Cortex of kidney (tissue), 1 donor: ENCODE measurements around the gene WNK2.
"Not testable (repeated sequence)": the region's sequence is repeated elsewhere in the genome, so short reads cannot be mapped to it uniquely, and the experiment has no call there.

Experiments used
- DNase-seq: peaks from one replicate; lab custom pipeline; 2025; lab: John Stamatoyannopoulos, UW

WNK2 gene

DNA sequence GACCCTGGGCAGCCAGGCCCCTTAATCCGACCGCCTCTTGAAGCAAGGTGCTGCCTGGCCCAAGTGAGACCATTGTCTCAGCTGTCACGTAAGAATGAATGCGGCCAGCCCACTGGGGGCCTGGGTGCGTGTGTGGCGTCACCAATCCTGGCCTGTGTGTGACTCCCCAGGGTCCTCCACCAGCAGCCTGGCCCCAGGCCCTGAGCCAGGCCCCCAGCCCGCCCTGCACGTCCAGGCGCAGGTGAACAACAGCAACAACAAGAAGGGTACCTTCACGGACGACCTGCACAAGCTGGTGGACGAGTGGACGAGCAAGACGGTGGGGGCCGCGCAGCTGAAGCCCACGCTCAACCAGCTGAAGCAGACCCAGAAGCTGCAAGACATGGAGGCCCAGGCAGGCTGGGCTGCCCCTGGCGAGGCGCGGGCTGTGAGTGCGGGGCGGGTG, 124.2 kb downstream of the WNK2 start:
- DNase-seq = no peak

DNA sequence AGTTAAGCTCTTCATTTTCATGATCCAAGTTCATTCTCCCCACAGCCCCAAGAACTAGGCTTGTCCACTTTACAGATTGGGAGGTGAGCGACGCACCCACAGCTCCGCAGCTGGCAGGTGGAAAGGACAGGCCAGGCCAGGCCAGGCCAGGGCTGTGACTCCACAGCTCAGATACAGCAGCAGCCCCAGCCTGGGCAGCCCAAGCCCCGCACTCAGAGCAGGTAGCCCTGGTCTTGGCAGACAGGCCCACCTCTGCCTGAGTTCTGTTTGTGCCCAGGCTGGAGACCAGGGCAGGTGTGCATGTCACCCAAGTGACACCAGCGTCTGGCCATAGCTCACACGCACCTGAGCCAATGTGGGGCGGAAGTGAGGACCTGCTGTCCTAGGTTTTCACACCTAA, 124.7 kb downstream of the WNK2 start:
- DNase-seq = no peak

DNA sequence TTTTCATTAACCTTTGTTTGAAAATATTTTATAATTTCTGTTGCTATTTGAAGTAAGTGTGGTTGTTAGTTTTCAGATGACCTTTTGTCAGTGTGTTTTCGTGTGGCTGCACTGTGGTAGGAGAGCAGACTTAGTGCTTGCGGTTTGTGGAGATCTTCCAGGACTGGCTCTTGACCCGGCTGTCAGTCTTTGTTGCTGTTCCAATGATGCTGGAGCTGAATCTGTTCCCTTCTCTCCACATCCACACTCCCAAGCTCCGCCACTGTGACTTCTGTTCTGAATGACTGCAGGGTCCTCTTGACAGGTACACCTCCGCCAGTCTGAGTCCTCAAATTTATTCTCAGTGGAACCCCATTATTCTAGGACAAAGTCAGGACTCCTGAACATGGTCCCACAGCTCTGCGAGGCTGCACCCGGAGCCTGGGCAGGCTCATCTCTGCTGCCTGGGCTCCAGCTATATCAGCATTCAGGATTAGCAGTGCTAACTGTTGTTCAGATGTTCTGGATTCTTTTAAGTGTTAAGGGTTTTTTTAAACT, 126.0 kb downstream of the WNK2 start:
- DNase-seq = no peak

DNA sequence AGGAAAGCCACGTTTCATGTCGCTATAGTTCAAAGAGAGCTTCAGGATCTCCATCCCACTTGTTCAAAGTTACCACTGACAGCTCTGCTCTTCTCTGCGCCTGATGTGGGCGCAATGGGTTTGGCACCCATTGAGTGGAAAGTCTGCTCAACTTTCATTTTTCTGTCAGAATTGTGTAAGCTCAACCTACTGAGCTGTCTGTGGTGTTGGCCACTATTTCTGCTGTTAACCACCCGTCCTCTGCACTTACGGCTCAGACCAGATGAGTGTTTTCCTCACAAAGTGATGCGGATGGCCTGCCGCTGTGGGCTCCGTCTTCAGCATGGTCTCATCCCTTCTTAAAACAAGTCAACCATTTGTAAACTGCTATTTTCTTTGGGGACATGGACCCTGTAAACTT, 131.2 kb downstream of the WNK2 start:
- DNase-seq = no peak

DNA sequence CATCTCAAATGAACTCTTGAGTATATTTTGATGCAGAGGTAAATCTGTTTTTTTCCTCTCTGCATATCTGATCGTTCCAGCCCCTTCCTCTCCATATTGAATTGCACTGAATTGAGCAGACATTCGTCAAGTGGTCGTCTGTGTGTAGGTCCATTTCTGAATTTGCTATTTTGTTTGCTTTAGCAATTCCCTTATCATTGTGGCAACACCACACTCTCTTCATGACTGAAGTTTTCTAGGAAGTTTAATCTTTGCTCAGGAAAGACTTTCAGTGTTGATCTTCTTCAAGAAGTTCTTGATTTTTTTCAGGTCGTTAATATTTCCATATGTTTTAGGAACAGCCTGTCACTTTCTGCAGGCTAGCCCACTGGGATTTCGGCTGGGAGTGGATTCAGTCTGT, 132.0 kb downstream of the WNK2 start:
- DNase-seq = no peak

DNA sequence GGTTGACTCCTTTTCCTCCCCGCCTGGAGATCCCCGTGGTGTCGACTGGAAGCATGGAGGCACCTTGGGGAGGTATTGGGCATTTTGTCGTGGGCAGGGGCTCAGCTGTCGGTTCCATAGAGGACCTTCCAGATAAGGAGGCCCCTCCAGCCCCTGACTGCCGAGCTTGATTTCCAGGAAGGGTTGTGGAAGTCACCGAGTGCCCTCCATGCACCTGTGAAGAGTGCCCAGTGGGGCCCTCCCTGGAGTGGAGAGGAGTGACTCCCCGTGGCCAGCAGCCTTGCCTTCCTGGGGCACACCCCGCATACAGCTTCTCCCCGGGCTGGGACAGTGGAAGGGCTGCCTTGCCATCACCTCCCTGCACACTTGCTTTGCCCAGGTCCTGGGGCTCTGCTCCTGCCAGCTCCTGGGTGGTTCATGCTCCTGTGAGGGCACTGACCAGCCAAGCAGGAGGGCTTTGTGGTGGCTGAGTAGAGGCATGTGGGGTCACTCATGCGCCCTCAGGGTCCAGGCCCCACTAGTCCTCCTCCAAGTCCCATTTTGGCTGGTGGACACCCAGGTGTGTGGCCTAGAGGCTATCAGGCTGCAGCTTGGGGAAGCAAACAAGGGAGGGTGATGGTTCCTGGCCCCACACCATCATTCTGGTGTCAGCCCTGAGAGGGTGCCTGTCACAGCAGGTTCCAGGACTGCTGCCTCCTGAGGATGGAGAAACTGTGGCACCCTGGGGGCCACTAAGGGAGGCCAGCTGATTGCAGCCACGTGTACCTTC, 133.0 kb downstream of the WNK2 start:
- no peak for DNase-seq

DNA sequence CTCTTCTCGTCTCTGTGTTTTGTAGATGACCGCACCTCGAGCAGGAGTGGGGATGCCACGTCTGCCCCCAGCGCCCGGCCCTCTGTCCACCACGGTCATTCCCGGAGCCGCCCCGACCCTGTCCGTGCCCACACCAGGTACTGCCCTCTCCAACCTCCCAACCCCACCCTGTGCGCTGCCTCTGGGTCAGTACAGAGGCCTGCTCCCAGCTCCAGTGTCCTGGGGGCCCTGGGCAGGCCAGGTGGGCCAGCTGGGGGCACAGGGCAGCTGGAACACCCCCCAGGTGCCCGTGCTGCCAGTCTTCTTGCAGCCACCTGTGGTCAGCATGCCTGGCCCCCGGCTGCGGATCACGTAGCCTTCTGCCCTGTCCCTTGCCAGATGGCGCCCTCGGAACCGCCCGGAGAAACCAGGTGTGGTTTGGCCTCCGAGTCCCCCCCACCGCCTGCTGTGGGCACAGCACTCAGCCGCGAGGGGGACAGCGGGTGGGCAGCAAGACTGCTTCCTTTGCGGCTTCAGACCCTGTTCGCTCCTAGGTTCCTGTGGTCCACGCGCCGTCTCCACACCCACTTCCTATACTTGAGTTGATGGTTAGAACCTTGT, 133.7 kb downstream of the WNK2 start:
- no peak for DNase-seq

DNA sequence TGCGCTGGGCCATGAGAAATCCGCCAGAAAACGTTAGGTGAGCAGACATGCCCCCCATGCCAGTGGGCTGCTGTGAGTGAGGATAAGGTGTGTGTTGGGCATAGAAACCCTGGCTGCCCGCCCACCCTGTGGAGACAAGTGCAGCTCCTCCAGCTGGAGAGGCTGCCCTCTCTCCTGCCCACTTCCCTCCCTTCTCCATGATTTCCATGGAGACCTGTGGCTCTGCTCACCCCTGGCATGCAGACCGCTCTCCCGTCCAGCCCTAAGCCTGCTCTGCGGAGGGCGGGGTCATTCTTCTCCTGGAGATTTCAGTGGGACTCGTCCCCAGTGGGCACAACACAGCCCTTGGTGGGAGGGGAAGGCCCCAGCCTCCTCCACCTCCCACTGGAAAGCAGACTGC, 134.5 kb downstream of the WNK2 start:
- no peak for DNase-seq

DNA sequence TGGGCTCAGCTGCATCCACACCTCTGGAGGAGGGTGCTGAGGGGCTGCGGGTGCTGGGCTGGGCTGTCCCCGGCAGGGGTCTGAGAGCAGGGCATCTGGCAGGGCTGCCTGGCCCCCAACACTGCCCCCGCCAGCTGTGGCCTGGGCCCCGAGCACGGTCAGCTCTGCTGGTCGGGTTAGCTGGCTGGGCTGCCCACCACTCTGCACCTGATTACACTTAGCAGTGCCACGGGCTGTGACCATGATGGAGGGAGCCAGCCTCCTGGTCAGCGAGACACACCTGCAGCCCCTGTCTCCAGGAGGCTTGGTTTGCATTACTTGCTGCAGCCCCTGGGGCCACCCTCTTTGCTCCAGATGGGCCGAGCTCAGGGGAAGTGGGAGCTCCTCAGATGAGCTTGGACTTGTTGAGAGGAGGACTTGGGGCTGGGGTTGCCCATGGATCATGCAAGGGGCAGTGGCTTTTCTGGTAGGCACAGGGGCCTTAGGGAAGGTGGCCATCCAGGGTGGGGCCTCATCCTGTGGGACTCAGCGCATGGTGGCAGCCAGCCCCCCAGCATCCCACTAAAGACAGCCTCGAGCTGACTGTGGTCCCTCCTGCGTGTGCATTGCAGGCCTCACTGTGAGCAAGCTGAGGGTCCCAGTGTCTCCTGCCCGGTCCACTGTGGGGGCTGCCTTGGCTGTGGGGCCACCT, 135.5 kb downstream of the WNK2 start:
- no peak for DNase-seq

DNA sequence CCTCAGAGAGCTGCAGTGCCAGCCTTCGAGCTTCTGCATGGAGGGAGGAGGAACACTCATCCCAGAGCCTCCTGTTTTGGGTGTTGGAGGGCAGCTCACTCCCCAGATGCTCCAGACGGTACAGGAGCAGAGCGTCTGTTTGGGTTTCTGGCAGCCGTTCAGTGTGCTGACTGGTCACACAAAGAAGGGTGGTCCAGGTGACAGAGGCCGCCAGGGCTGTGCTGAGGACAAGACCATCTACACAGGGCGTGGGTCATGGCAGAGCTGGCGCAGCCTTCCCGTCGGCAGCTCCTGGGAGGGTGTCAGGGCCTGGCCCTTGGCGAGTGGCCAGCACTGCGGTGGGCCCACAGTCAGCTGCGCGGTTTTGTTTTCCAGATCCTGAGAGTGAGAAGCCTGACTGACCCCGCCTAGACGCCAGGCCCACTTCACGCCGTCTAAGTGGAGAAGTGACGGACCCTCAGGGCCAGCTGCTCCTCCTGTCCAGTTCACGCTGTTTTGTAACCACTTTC, 136.1 kb downstream of the WNK2 start:
- DNase-seq = no peak

DNA sequence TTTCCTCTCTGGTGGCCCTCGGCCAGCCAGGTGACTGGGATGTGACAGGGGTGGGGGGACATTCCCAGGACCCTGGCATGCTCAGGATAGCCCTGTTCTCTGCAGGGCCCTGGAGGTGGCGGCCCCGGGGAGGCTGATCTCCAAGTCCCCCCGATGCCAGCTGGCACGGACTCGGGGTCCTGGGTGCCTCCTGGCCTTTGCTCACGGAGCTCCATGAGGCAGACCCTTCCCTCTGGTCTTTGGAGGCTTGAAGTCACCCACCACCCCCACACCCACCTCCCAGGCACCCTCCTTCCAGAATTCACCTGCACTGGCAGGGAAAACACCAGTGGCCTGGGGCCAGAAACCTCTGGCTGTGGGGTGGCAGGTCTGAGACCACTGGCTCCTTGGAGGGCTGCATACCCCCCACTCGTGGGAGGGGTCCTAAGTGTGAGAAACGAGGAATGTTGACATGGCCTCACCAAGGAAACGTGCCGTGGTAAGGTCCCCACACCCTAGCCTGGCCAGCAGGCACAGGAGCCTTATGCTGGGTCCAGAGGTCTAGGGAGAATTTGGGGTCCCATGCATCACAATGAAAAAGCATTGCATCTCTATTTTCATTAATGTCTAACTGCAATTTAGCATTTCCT, 136.8 kb downstream of the WNK2 start:
- DNase-seq = no peak

DNA sequence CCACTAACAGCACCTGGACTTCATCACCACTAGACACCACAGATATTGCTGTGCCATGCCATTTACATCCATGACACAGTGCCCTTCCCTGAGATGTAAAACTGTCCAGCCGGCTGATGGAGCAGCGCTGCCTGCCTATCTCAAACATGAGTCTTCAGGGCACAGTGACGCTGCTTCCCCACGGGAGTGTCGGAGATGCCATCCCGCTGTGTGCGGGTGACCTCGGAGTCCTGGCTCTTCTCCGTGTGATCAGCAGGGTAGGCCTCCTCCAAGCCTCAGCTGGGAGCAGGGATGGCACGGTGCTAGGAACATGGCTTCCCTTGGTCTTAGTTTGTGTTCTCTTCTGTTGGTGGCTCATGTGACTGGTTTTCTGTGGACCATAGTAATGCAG, 137.3 kb downstream of the WNK2 start:
- DNase-seq = no peak

DNA sequence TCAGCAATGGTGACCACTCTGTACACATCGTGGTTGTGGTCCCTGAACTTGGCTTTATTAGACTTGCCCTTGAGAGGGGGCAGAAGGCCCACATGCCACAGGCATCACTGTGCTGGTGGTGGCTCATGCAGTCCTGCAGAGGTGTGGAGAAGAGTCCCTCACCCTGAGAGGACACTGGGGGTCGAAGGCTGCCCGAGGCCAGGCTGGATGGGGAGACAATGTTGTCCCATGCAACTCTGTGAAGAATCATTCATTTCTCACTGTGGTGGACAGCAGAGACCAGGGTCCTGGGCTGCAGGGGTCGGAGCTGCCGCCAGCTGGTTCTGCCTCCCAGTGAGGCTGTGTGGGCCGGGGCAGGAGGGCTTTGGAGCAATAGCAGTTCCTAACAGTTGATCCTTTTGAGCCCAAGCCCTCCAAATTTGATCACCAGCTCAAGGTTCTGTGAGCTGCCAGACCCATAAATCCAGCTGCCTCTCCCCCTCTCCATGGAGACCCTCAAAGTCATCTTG, 139.6 kb downstream of the WNK2 start:
- DNase-seq = not testable (repeated sequence)

DNA sequence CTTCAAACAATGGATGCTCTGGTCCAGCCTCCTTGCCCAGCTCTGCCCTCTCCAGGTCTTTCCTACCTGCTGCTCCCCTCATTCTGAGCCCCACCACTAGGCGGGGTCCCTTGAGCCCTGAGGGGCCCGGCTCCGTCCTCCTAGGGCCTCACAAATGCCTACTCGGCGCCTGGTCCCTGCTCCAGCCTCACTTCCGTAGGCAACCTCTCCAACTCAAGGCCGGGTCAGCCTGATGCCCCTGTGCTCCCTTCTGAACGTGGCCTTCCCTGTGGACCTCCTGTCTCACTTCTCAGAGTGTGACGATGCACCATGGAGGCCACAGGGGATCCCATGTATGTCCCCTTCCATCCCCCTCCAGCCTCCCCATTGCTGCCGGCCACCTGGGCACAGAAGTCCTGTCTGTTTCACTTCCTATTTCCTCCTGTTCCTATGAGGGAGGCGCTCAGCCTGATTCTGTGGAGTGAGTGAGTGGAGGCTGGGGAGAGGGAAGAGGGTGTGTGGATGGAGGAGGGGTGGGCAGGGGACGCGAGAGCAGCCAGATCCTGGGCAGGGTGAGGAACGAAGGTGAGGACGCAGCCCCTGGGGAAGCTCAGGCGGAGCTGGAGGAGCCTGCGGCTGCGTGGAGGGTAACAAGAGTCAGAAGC, 140.4 kb downstream of the WNK2 start:
- no peak for DNase-seq

DNA sequence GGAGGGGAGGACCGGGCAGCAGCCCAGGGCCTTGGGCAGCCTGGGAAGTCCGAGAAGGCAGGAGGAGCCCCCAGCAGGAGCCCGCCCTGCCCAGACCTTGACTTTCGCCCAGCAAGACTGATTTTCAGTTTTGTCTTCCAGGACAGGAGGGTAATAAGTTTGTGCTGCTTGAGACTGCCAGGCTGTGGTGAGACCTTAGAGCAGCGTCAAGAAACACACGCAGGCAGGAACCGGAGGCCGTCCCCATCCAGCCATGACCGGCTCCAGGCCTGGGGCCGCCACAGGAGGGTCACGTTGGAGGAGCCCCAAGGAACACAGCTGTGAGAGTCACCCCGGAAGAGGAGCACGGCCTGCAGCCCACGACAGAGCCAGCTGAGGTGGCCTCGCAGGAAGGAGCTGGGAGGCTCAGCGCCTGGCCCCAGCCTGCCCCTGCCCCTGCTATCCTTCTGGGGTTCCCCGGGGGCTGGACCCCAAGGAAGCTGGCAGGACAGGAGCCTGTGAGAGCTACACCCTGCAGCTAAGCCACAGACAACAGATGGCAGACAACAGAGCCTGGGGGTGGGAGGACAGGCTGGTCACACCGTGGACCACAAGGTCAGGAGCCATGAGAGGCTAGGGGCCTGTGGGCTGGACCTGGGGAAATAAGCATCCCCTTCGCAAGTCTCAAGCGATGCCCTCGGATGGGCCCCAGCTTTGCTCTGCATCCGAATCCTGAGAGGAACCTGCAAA, 141.5 kb downstream of the WNK2 start:
- DNase-seq = no peak

DNA sequence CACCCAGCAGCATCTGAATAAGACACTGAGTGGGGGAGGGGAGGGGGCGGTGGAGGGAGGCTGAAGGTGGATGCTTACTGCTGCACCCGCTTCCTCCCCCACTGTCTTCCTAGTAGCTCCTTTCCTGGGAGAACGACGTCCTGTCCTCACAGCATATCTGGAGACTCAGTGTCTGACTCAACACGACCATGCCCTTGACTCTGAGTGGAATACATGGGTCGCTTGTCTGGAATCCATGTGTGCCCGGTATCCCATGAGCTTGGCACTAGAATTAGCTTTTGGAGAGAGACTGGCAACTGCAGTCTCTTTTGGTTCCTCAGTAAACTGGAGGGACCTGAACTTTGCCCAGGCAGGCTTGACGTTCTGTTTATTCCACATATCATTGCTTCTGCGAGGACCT, 142.1 kb downstream of the WNK2 start:
- DNase-seq = no peak

DNA sequence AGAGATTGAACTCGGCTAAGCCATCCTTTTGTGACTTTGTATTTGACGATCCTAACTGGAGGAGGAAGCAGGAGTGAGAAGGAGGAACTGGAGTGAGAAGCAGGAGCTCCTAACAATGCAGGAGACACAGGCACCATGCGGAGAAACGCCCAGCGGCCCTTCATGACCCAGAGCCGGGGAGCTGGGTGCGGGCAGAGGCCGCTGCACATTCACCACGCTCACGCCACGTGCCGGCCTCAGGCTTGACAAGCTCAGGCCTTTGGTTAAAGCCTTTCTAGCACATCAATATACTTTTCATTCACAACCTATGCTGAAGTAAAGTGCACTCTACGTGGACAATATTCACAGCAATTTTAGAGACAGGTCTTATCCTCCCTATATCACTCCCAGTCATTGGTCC, 142.7 kb downstream of the WNK2 start:
- no peak for DNase-seq

DNA sequence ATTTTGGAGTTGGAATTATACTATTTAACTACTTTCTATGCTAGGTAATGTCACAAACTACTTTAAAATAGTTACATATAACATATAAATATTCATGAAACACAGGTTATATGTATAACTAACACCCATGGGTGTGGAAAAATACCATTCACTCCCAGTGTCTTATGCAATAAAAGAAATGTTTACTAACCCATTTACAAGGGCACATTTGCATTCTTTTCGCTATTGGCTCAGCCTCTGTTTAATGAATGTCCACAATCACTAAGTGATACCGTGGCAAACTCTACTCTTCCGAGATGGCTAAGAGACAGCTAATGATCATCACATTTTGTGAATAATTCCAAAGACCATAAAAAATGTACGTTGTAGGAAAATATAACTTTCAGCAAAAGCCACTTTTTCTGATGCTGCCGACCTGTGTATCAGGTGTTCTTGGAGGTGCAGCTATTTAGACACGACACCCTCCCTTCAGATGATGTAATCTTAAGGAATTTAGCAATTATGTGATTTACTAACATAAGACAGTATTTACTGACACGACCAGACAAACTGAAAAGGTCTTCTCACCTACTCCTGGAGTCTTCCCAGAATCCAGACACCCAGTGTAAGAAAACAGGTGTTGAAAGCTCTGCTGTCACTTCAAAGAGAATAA, 145.8 kb downstream of the WNK2 start:
- no peak for DNase-seq

DNA sequence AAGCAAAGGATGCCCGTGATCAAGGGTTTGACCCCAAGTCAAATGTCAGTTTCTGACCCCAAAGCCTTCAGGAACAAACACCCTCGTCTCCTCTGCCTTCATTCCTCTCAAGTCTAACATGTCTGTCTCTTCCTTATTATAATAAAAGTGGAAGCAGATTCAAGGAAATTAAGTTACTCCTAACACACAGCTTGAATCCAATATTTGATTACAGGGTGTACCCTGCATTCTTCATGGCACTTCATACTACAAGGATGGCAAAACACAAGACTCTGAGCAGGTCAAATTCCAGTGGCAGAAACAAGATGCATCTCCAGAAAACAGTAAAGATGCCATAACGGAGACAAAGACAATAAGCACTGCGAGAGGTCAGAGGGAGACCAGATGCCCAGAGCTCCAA, 148.4 kb downstream of the WNK2 start:
- DNase-seq = no peak

DNA sequence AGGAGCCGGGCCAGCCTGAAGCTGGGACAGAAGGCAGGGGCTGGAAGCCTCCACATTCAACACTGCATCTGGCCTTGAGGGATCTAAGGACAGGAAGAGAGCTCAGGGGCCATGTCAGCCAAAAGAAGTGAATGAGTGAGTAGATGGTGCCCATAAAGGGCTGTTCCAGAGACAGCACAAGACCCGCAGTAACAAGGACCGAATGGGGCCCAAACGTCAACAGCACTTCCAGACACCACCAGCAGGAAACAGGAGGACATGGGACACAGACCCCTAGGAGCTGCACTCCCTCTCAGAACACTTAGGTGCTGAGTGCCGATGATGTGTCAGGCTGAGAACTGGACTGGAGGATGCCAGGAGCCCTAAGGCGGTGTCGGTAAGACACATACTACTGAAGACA, 152.8 kb downstream of the WNK2 start:
- DNase-seq = no peak
